ENCODE results near the gene PIGA.

PIGA gene

DNA sequence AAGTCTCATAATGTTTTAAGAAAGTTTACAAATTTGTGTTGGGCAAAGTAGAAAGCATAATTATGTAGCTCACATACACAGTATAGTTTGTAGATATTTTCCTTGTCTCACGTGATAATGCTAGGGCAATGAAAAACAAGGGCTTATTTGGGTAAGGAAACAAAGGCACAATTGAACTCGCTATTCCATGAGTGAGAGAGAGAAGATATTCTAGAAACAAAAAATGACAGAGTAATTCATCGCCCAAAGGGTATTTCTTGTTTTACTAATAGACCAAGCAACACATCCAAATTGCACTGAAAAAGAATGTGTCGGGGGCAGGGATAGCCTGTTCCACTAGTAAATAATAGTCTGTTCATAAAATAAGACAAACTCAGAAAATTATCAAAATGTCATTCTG, 16.2 kb downstream of the PIGA start:
- TF ChIP-seq CTCF (IDR thresholded peaks at IDR 0.05), result no peak

DNA sequence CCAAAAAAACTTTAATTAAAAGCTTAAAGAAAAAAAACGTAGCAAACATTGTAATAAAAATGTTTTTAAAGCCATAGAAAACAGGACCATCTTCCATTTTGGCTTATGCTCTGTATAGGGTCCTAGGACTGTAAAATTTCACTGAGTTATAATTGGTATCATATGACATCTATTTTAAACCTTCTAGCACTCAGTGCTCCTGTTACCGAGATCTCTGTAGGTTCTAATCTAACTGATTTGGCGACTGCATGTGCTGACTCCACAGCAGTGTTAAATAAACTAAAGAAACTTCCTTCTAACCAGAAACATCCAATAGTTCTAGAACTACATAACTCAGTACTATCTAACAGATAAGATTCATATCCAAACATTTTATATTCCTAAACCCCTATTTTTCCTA, 19.8 kb downstream of the PIGA start, which contains the start of gene ASB11:
TSS of gene ASB11 (minus strand) at position 132 of the 400 bp plus-strand sequence. CDS start at position 97, 35 bp downstream.
- TF ChIP-seq CTCF (IDR thresholded peaks at IDR 0.05), result no peak

DNA sequence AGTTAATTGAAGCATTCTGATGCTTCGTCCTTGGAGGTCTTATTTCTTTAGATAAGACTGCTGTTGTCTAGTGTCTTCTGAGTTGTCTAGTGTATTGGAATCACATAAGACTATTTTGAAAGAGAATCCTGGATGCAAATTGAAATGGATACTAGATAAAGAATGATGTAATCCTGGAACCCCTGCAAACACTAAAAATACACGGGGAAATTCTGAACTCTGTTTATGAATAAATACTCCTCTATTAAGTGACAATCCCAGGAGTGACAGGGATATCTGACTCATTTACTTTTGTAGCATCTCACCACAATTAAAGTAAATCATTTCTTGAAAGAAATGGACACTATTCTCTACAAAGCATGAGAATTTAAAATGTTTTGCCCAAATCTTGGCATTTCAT, 20.9 kb downstream of the PIGA start:
- TF ChIP-seq CTCF (IDR thresholded peaks at IDR 0.05), result no peak

GRCh38 chrX:15311119-15311518, 24.2 kb downstream of the PIGA start:
- TF ChIP-seq CTCF (IDR thresholded peaks at IDR 0.05), result no peak

- no peak for TF ChIP-seq CTCF (IDR thresholded peaks at IDR 0.05)
These were observed 25.2 kb downstream of the PIGA start for GRCh38 chrX:15310117-15310516.

- no peak for TF ChIP-seq CTCF (IDR thresholded peaks at IDR 0.05)
These were observed 33.4 kb downstream of the PIGA start for GRCh38 chrX:15301924-15302323.

- TF ChIP-seq CTCF (IDR thresholded peaks at IDR 0.05), result peak; percentile 50; the same call in 1 of the 2 replicates
These were observed 35.1 kb downstream of the PIGA start for GRCh38 chrX:15299941-15300851.
